Activated CD8-positive, alpha-beta T cell treated with anti-CD3 and anti-CD28 coated beads for 36 hours (primary cell): ENCODE results near the gene HCRTR1. TPM values are rescaled to one million over a fixed set of nuclear protein-coding genes. Genes with fewer than 3 reads are reported as not detected.

Experiments
- ATAC-seq: fragments of 200-7000 bp; cut with Tn5 transposase; one replicate; pipeline ENCODE4 v1.10.0; 2021; ENCODE audit warnings: mild to moderate bottlenecking, moderate library complexity
- CTCF ChIA-PET: fragments of 350-600 bp; sonication (Branson Sonifier 250); formaldehyde crosslinking; loops from one replicate; lab custom pipeline; 2021; ENCODE audit warnings: antibody characterized with exemption; lab: Charles Lee
- POLR2A ChIA-PET: fragments of 350-600 bp; sonication (Branson Sonifier 250); formaldehyde crosslinking; loops from one replicate; lab custom pipeline; 2021; ENCODE audit warnings: antibody characterized with exemption; lab: Charles Lee
- DNase-seq: peaks from one replicate; pipeline ENCODE4 v3.0.0-alpha.2; 2020
- H3K27ac Mint-ChIP-seq: one replicate; pipeline ENCODE4 v1.8.0; 2021; ENCODE audit warnings: mild to moderate bottlenecking, mixed read lengths
- H3K27me3 Mint-ChIP-seq: one replicate; pipeline ENCODE4 v1.8.0; 2021; ENCODE audit warnings: mixed read lengths
- H3K36me3 Mint-ChIP-seq: one replicate; pipeline ENCODE4 v1.8.0; 2021; ENCODE audit warnings: low read depth, mixed read lengths
- H3K4me1 Mint-ChIP-seq: one replicate; pipeline ENCODE4 v1.8.0; 2021; ENCODE audit warnings: low read depth, mixed read lengths
- H3K4me3 Mint-ChIP-seq: one replicate; pipeline ENCODE4 v1.8.0; 2021; ENCODE audit warnings: mild to moderate bottlenecking, moderate library complexity, mixed read lengths
- H3K9me3 Mint-ChIP-seq: one replicate; pipeline ENCODE4 v1.8.0; 2021; ENCODE audit warnings: mixed read lengths
- CTCF ChIP-seq: fragments of 200-600 bp; IDR thresholded peaks from one replicate; pipeline ENCODE4 v1.8.0; 2022; ENCODE audit warnings: antibody characterized with exemption, mild to moderate bottlenecking
- intact Hi-C: fragments of 100-400 bp; cut with micrococcal nuclease; formaldehyde crosslinking; loops from one replicate; pipeline ENCODE4 v1.10.0; 2022
- total RNA-seq, 2 experiments: library from RNA; stranded (reverse); gene quantifications; one replicate each; pipeline ENCODE4 v1.2.3, GENCODE V29; 2021

Gene HCRTR1
- total RNA-seq, 2 experiments from 2014 or later, result not detected

- H3K4me3 Mint-ChIP-seq, result no peak overlapping the region
- POLR2A ChIA-PET, result no interaction called here
- DNase-seq (no peak), ATAC-seq (no peak)
- no peaks in the 10 kb centered on the region for H3K9me3 Mint-ChIP-seq
- H3K4me1 Mint-ChIP-seq, result peaks cover 16% of the 10 kb centered on the region
- no peak for TF ChIP-seq CTCF
- no peaks in the 10 kb centered on the region for H3K36me3 Mint-ChIP-seq
- CTCF ChIA-PET, result interaction anchor here (1.3 to 2.5 kb wide), 4 partner anchors 10 to 149 kb away, joined by 4 to 9 read pairs (median 5); no protein-coding TSS in a partner anchor
- H3K27me3 Mint-ChIP-seq, result no peaks in the 10 kb centered on the region
- intact Hi-C loops, result no loop called here
- no peak overlapping the region for H3K27ac Mint-ChIP-seq
These were observed 22.1 kb downstream of the HCRTR1 start for GRCh38 chr1:31639543-31639942.

GRCh38 chr1:31640179-31640578 is 22.7 kb downstream of the HCRTR1 start:
- no peak overlapping the region for H3K4me3 Mint-ChIP-seq
- intact Hi-C loops, result no loop called here

GRCh38 chr1:31640964-31641363 is 23.5 kb downstream of the HCRTR1 start:
- POLR2A ChIA-PET, result interaction anchor here (1.1 to 1.4 kb wide), 2 partner anchors 12 to 24 kb away, joined by 3 to 4 read pairs; no protein-coding TSS in a partner anchor
- Mint-ChIP-seq H3K27ac (no peak overlapping the region), H3K4me3 (no peak overlapping the region), H3K9me3 (no peaks in the 10 kb centered on the region), H3K36me3 (no peaks in the 10 kb centered on the region), H3K27me3 (no peaks in the 10 kb centered on the region), H3K4me1 (peaks cover 22% of the 10 kb centered on the region)
- CTCF ChIA-PET, result interaction anchor here (0.8 to 2.5 kb wide), 3 partner anchors 12 to 92 kb away, joined by 3 to 9 read pairs (median 4); no protein-coding TSS in a partner anchor
- no peak for TF ChIP-seq CTCF
- ATAC-seq, result no peak
- no peak for DNase-seq
- intact Hi-C loops, result no loop called here

More at GRCh38 chr1:31640179-31640578, 22.7 kb downstream of the HCRTR1 start:
- Mint-ChIP-seq H3K27ac (no peak overlapping the region), H3K27me3 (no peaks in the 10 kb centered on the region), H3K9me3 (no peaks in the 10 kb centered on the region), H3K4me1 (peaks cover 16% of the 10 kb centered on the region), H3K36me3 (no peaks in the 10 kb centered on the region)
- ChIA-PET POLR2A (no interaction called here), CTCF (interaction anchor here (0.8 to 2.5 kb wide), 5 partner anchors 11 to 149 kb away, joined by 3 to 9 read pairs (median 5); no protein-coding TSS in a partner anchor)
- no peak for TF ChIP-seq CTCF
- ATAC-seq (no peak), DNase-seq (no peak)

- ChIA-PET CTCF (interaction anchor here (0.8 to 3.2 kb wide), 5 partner anchors 9 to 146 kb away, joined by 3 to 20 read pairs (median 4); no protein-coding TSS in a partner anchor), POLR2A (interaction anchor here (0.8 to 1.4 kb wide), 5 partner anchors 9 to 109 kb away, joined by 3 to 4 read pairs (median 3); no protein-coding TSS in a partner anchor)
- H3K27ac Mint-ChIP-seq, result no peak overlapping the region
- TF ChIP-seq CTCF, result no peak
- intact Hi-C loops, result no loop called here
- peaks cover 22% of the 10 kb centered on the region for H3K4me1 Mint-ChIP-seq
- DNase-seq (no peak), ATAC-seq (no peak)
- no peaks in the 10 kb centered on the region for H3K9me3 Mint-ChIP-seq
- H3K36me3 Mint-ChIP-seq, result no peaks in the 10 kb centered on the region
- no peaks in the 10 kb centered on the region for H3K27me3 Mint-ChIP-seq
- no peak overlapping the region for H3K4me3 Mint-ChIP-seq
These were observed 24.9 kb downstream of the HCRTR1 start for GRCh38 chr1:31642366-31642765.

- no peaks in the 10 kb centered on the region for H3K9me3 Mint-ChIP-seq
- DNase-seq (no peak), ATAC-seq (no peak)
- ChIA-PET POLR2A (interaction anchor here (0.7 to 2.5 kb wide), 7 partner anchors 8 to 108 kb away, joined by 3 to 11 read pairs (median 3); no protein-coding TSS in a partner anchor), CTCF (interaction anchor here (0.6 to 3.2 kb wide), 4 partner anchors 9 to 146 kb away, joined by 3 to 20 read pairs (median 6); no protein-coding TSS in a partner anchor)
- H3K27me3 Mint-ChIP-seq, result no peaks in the 10 kb centered on the region
- H3K4me1 Mint-ChIP-seq, result peaks cover 18% of the 10 kb centered on the region
- no peak overlapping the region for H3K4me3 Mint-ChIP-seq
- H3K36me3 Mint-ChIP-seq, result no peaks in the 10 kb centered on the region
- H3K27ac Mint-ChIP-seq, result no peak overlapping the region
- intact Hi-C loops, result no loop called here
- no peak for TF ChIP-seq CTCF
These were observed 25.4 kb downstream of the HCRTR1 start for GRCh38 chr1:31642897-31643296.
